ENCODE data around the gene NPHP4. TPM values are rescaled to one million over a fixed set of nuclear protein-coding genes. Genes with fewer than 3 reads are reported as not detected.

The NPHP4 gene
- total RNA-seq, 2 experiments from 2014 or later, result 6.2 to 7.7 TPM

DNA sequence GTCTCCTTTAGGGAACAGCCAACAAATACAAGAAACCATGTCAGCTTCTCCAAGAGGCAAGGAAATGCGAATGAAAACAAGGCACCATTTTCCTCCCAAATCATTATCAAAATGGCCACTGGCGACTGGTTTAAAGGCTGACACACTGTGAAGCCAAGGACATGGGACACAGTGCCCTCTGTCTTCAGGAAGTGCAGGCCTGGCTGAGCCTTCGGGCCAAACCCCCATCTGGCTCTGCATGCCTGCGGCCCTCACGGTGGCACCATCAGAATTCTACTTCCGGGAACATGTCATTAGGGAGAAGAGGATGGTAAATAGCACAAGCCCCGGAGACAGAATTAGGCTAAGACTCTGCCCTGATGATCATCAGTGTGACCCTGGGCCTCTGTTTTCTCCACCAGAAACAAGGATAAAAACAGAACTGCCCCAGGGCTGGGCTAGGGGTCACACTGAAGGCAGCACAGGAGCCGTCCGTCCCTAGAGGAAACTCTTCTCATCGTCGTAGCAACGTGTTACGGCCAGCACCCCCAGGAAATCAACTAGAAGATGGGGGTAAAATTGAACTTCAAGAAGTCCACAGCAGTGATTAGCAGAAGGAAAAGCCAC lies 103.5 kb downstream of the NPHP4 start:
- Mint-ChIP-seq H3K4me1 (ENCODE audit: low read depth) (no peaks in the 10 kb centered on the region), H3K4me3 (no peak overlapping the region), H3K27me3 (no peaks in the 10 kb centered on the region), H3K36me3 (ENCODE audit: low read depth) (no peaks in the 10 kb centered on the region), H3K27ac (no peak overlapping the region), H3K9me3 (no peaks in the 10 kb centered on the region)
- DNase-seq (no peak), ATAC-seq (ENCODE audit: poor library complexity) (no peak)
- intact Hi-C loops (cut with DNase I, micrococcal nuclease), result no loop called here
- Histone ChIP-seq H3K4me3 (ENCODE audit: low read length) (no peak overlapping the region), H3K27ac (ENCODE audit: low read depth in 1 of 2, low read length in 2 of 2) (no peak overlapping the region), H3K9me3 (ENCODE audit: control insufficient read depth in 1 of 2, insufficient read depth in 1 of 2, low read length in 2 of 2) (no peaks in the 10 kb centered on the region), H3K36me3 (ENCODE audit: insufficient read depth, low read length) (peaks cover 5% of the 10 kb centered on the region), H3K4me1 (ENCODE audit: insufficient read depth, low read length) (no peaks in the 10 kb centered on the region), H3K27me3 (ENCODE audit: control insufficient read depth in 1 of 2, insufficient read depth in 2 of 2, low read length in 2 of 2) (no peaks in the 10 kb centered on the region)
- POLR2A ChIA-PET, result no interaction called here
- TF ChIP-seq CTCF (IDR thresholded peaks at IDR 0.05), result no peak
- CTCF ChIA-PET, result no interaction called here

DNA sequence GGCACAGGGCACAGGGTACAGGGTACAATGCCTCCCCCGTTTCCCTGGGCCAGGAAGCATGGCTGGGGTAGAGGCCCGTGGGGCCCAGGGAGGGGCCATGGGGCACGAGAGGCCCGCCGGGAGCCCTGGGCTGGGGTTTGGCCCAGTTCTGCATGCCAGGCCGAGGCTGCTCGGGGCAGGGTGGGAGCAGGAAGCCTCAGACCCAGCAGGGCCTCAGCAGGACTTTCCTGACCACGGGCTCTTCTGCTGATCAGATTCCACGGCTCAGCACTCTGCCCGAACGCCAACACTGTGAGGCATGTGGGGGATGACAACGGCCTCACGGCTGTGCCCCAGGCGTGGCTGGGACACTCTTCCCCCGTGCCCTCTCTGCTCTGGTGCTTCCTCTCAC lies 104.3 kb downstream of the NPHP4 start:
- Histone ChIP-seq H3K4me1 (ENCODE audit: insufficient read depth, low read length) (no peaks in the 10 kb centered on the region), H3K27ac (ENCODE audit: low read depth in 1 of 2, low read length in 2 of 2) (no peak overlapping the region), H3K4me3 (ENCODE audit: low read length) (no peak overlapping the region), H3K27me3 (ENCODE audit: control insufficient read depth in 1 of 2, insufficient read depth in 2 of 2, low read length in 2 of 2) (no peaks in the 10 kb centered on the region), H3K9me3 (ENCODE audit: control insufficient read depth in 1 of 2, insufficient read depth in 1 of 2, low read length in 2 of 2) (no peaks in the 10 kb centered on the region), H3K36me3 (ENCODE audit: insufficient read depth, low read length) (peaks cover 5% of the 10 kb centered on the region)
- Mint-ChIP-seq H3K9me3 (no peaks in the 10 kb centered on the region), H3K4me3 (no peak overlapping the region), H3K36me3 (ENCODE audit: low read depth) (peaks cover under 1% of the 10 kb centered on the region), H3K4me1 (ENCODE audit: low read depth) (no peaks in the 10 kb centered on the region), H3K27me3 (no peaks in the 10 kb centered on the region), H3K27ac (no peak overlapping the region)
- intact Hi-C loops (cut with DNase I, micrococcal nuclease), result no loop called here
- ATAC-seq (ENCODE audit: poor library complexity) (no peak), DNase-seq (no peak)
- no peak for TF ChIP-seq CTCF (IDR thresholded peaks at IDR 0.05)
- POLR2A ChIA-PET, result no interaction called here
- CTCF ChIA-PET, result no interaction called here

- ChIA-PET POLR2A (no interaction called here), CTCF (no interaction called here)
- H3K9me3 ChIP-seq (ENCODE audit: control insufficient read depth in 1 of 2, insufficient read depth in 1 of 2, low read length in 2 of 2), result no peaks in the 10 kb centered on the region
- no peaks in the 10 kb centered on the region for H3K27me3 ChIP-seq (ENCODE audit: control insufficient read depth in 1 of 2, insufficient read depth in 2 of 2, low read length in 2 of 2)
- no peaks in the 10 kb centered on the region for H3K4me1 ChIP-seq (ENCODE audit: insufficient read depth, low read length)
- H3K36me3 Mint-ChIP-seq (ENCODE audit: low read depth), result peaks cover 5% of the 10 kb centered on the region
- no peak for ATAC-seq (ENCODE audit: poor library complexity)
- H3K4me3 Mint-ChIP-seq, result no peak overlapping the region
- H3K27me3 Mint-ChIP-seq, result no peaks in the 10 kb centered on the region
- peaks cover 5% of the 10 kb centered on the region for H3K36me3 ChIP-seq (ENCODE audit: insufficient read depth, low read length)
- intact Hi-C loops (cut with DNase I, micrococcal nuclease), result no loop called here
- H3K27ac ChIP-seq (ENCODE audit: low read depth in 1 of 2, low read length in 2 of 2), result no peak overlapping the region
- H3K9me3 Mint-ChIP-seq, result no peaks in the 10 kb centered on the region
- H3K4me1 Mint-ChIP-seq (ENCODE audit: low read depth), result no peaks in the 10 kb centered on the region
- DNase-seq, result no peak
- no peak overlapping the region for H3K4me3 ChIP-seq (ENCODE audit: low read length)
- H3K27ac Mint-ChIP-seq, result no peak overlapping the region
- TF ChIP-seq CTCF (IDR thresholded peaks at IDR 0.05), result no peak
Measured at GRCh38 chr1:5887349-5887970, 104.8 kb downstream of the NPHP4 start.

Data from CD4-positive, alpha-beta T cell (primary cell).